Calu3 (cell line): ENCODE measurements around the gene TRNAU1AP. TPM values are rescaled to one million over a fixed set of nuclear protein-coding genes. Genes with fewer than 3 reads are reported as not detected.
"Not testable (repeated sequence)": the region's sequence is repeated elsewhere in the genome, so short reads cannot be mapped to it uniquely, and the experiment has no call there.

Experiments
- BruUV-seq: library from RNA; stranded (reverse); fragments of 400-500 nt; replicated peaks from 2 replicates; lab custom pipeline; 2021; lab: Mats Ljungman, UMichigan
- CTCF ChIA-PET: fragments of 300-600 bp; sonication (Branson Sonifier 250); formaldehyde crosslinking; loops from one replicate; lab custom pipeline; 2022; ENCODE audit warnings: antibody characterized with exemption; lab: Charles Lee
- DNase-seq: peaks from one replicate; pipeline ENCODE4 v3.0.0; 2022
- H3K27ac Mint-ChIP-seq: one replicate; pipeline ENCODE4 v1.8.0; 2022; ENCODE audit warnings: mixed read lengths; ENCODE audit not compliant: unreplicated experiment
- H3K27me3 Mint-ChIP-seq: one replicate; pipeline ENCODE4 v1.8.0; 2022; ENCODE audit warnings: mixed read lengths; ENCODE audit not compliant: unreplicated experiment
- H3K36me3 Mint-ChIP-seq: one replicate; pipeline ENCODE4 v1.8.0; 2022; ENCODE audit warnings: mild to moderate bottlenecking, moderate library complexity, mixed read lengths; ENCODE audit not compliant: insufficient read depth, unreplicated experiment
- H3K4me1 Mint-ChIP-seq: one replicate; pipeline ENCODE4 v1.8.0; 2022; ENCODE audit warnings: mild to moderate bottlenecking, low read depth, mixed read lengths; ENCODE audit not compliant: unreplicated experiment
- H3K4me3 Mint-ChIP-seq: one replicate; pipeline ENCODE4 v1.8.0; 2022; ENCODE audit warnings: mild to moderate bottlenecking, low read depth, moderate library complexity, mixed read lengths; ENCODE audit not compliant: unreplicated experiment
- H3K9me3 Mint-ChIP-seq: one replicate; pipeline ENCODE4 v1.8.0; 2022; ENCODE audit warnings: low read depth, mixed read lengths; ENCODE audit not compliant: unreplicated experiment
- intact Hi-C: fragments of 100-400 bp; cut with micrococcal nuclease; formaldehyde crosslinking; loops from one replicate; pipeline ENCODE4 v1.10.0; 2022; ENCODE audit not compliant: unreplicated experiment
- total RNA-seq: library from RNA; stranded (reverse); gene quantifications from 2 replicates; pipeline ENCODE4 v1.2.3, GENCODE V29; 2022
- TF ChIP-seq, protein P1 (sequence below): fragments of 200-600 bp; IDR thresholded peaks from one replicate; pipeline ENCODE4 v1.8.0; 2022; ENCODE audit warnings: antibody characterized with exemption; ENCODE audit not compliant: unreplicated experiment

Gene TRNAU1AP
- total RNA-seq, 1 experiment from 2014 or later, result 29.9 TPM

DNA sequence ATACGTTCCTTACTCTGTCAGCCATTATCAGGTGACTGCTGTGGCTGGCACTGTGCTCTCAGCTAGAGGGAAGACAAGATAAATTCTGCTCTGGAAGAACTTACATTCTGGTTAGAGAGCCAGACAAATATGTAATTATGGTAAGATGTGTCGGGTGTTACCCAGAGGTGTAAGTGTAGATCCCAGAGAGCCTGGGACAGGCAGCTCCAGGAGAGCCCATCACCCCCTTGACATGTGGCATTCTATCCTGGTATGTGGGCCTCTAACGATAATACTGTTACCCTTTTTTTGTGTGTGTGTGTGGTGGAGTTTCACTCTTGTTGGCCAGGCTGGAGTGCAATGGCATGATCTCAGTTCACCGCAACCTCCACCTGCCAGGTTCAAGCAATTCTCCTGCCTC is 19.0 kb downstream of the TRNAU1AP start:
- H3K9me3 Mint-ChIP-seq, result no peaks in the 10 kb centered on the region
- BruUV-seq, result no TSS peak
- TF ChIP-seq, protein P1, sequence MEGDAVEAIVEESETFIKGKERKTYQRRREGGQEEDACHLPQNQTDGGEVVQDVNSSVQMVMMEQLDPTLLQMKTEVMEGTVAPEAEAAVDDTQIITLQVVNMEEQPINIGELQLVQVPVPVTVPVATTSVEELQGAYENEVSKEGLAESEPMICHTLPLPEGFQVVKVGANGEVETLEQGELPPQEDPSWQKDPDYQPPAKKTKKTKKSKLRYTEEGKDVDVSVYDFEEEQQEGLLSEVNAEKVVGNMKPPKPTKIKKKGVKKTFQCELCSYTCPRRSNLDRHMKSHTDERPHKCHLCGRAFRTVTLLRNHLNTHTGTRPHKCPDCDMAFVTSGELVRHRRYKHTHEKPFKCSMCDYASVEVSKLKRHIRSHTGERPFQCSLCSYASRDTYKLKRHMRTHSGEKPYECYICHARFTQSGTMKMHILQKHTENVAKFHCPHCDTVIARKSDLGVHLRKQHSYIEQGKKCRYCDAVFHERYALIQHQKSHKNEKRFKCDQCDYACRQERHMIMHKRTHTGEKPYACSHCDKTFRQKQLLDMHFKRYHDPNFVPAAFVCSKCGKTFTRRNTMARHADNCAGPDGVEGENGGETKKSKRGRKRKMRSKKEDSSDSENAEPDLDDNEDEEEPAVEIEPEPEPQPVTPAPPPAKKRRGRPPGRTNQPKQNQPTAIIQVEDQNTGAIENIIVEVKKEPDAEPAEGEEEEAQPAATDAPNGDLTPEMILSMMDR, result no peak
- CTCF ChIA-PET, result interaction anchor here (0.6 kb wide), 1 partner anchor 285 kb away, joined by 3 read pairs; no protein-coding TSS in a partner anchor
- no peaks in the 10 kb centered on the region for H3K4me1 Mint-ChIP-seq
- intact Hi-C loops, result no loop called here
- no peak overlapping the region for H3K4me3 Mint-ChIP-seq
- no peak overlapping the region for H3K27ac Mint-ChIP-seq
- H3K27me3 Mint-ChIP-seq, result no peaks in the 10 kb centered on the region
- no peak for DNase-seq
- peaks cover 53% of the 10 kb centered on the region for H3K36me3 Mint-ChIP-seq

DNA sequence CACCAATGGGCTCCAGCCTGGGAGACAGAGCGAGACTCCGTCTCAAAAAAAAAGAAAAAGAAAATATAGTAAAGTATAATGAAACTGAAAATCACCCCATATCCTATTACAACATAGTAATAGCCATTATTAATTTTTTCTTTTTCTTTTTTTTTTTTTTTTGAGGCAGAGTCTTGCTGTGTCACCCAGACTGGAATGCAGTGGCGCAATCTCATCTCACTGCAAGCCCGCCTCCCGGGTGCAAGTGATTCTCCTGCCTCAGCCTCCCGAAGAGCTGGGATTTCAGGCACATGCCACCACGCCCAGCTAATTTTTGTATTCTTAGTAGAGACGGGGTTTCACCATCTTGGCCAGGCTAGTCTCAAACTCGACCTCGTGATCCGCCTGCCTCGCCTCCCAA is 20.0 kb downstream of the TRNAU1AP start:
- H3K9me3 Mint-ChIP-seq, H3K27ac Mint-ChIP-seq, DNase-seq, H3K4me1 Mint-ChIP-seq, H3K4me3 Mint-ChIP-seq, intact Hi-C loops, H3K27me3 Mint-ChIP-seq, BruUV-seq: not testable (repeated sequence)
- CTCF ChIA-PET, result interaction anchor here (1.2 kb wide), 1 partner anchor 9 kb away, joined by 3 read pairs; no protein-coding TSS in a partner anchor
- peaks cover 56% of the 10 kb centered on the region for H3K36me3 Mint-ChIP-seq

DNA sequence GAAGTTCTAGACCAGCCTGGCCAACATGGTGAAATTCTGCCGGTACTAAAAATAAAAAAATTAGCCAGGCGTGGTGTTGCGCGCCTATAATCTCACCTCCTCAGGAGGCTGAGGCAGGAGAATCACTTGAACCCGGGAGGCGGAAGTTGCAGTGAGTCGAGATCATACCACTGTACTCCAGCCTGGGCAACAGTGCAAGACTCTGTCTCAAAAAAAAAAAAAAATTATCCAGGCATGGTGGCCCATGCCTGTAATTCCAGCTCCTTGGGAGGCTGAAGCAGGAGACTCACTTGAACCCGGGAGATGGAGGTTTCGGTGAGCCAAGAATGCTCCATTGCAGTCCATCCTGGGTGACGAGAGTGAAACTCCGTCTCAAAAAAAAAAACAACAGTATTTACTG is 20.7 kb downstream of the TRNAU1AP start:
- no peak overlapping the region for H3K27ac Mint-ChIP-seq
- BruUV-seq, result no TSS peak
- CTCF ChIA-PET, result interaction anchor here (1.2 kb wide), 1 partner anchor 9 kb away, joined by 3 read pairs; no protein-coding TSS in a partner anchor
- H3K9me3 Mint-ChIP-seq, result no peaks in the 10 kb centered on the region
- intact Hi-C loops, result no loop called here
- H3K36me3 Mint-ChIP-seq, result peaks cover 56% of the 10 kb centered on the region
- H3K27me3 Mint-ChIP-seq, result no peaks in the 10 kb centered on the region
- no peak for DNase-seq
- TF ChIP-seq, protein P1, result no peak
- H3K4me3 Mint-ChIP-seq, result no peak overlapping the region
- peaks cover 6% of the 10 kb centered on the region for H3K4me1 Mint-ChIP-seq

DNA sequence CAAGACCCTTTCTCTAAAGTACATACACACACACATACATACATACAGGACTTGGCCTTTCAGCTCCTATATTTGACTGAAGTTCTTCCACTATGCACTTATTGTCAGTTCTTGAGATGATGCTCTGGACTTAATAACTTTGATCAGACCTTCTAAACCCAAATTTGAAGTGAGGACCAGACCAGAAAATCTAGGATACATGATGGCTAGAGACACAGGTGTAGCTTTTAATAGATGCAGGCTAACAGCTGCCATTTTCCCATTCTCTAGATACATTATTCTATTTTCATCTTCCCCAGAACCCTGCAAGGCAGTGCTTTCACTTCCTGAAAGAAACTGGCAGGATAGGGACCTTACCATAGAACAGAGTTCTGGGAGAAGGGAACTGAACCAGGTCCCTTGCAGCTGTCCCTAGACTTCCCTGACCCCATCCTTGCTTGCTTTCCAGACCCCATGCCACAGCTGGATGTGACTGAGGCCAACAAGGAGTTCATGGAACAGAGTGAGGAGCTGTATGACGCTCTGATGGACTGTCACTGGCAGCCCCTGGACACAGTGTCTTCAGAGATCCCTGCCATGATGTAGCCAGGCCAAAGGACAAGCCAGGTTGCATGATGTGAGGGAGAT is 24.3 kb downstream of the TRNAU1AP start:
- peaks cover 85% of the 10 kb centered on the region for H3K36me3 Mint-ChIP-seq
- H3K27me3 Mint-ChIP-seq, result no peaks in the 10 kb centered on the region
- TF ChIP-seq, protein P1, result no peak
- DNase-seq, result no peak
- intact Hi-C loops, result no loop called here
- H3K4me1 Mint-ChIP-seq, result peaks cover 24% of the 10 kb centered on the region
- H3K27ac Mint-ChIP-seq, result peak overlapping the region; percentile 44
- H3K9me3 Mint-ChIP-seq, result no peaks in the 10 kb centered on the region
- H3K4me3 Mint-ChIP-seq, result no peak overlapping the region
- no TSS peak for BruUV-seq
- CTCF ChIA-PET, result interaction anchor here (0.5 kb wide), 1 partner anchor 108 kb away, joined by 3 read pairs; no protein-coding TSS in a partner anchor
